ENCODE results near the gene OVCH2. TPM values are rescaled to one million over a fixed set of nuclear protein-coding genes. Genes with fewer than 3 reads are reported as not detected.
"Not testable (repeated sequence)": the region's sequence is repeated elsewhere in the genome, so short reads cannot be mapped to it uniquely, and the experiment has no call there.

The OVCH2 gene, protein sequence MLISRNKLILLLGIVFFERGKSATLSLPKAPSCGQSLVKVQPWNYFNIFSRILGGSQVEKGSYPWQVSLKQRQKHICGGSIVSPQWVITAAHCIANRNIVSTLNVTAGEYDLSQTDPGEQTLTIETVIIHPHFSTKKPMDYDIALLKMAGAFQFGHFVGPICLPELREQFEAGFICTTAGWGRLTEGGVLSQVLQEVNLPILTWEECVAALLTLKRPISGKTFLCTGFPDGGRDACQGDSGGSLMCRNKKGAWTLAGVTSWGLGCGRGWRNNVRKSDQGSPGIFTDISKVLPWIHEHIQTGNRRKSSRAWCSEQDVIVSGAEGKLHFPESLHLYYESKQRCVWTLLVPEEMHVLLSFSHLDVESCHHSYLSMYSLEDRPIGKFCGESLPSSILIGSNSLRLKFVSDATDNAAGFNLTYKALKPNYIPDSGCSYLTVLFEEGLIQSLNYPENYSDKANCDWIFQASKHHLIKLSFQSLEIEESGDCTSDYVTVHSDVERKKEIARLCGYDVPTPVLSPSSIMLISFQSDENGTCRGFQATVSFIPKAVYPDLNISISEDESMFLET
- not detected for total RNA-seq

- Histone ChIP-seq H3K4me1 (no peaks in the 10 kb centered on the region), H3K27ac (no peak within 1 kb of the TSS), H3K27me3 (no peaks in the 10 kb centered on the region), H3K9me3 (no peaks in the 10 kb centered on the region), H3K4me3 (replicated peaks in 1 of 3) (no peak within 1 kb of the TSS), H3K36me3 (no peaks in the 10 kb centered on the region)
- 66 to 80% methylated on average over 2 of the region's 2 CpGs for WGBS, 2 donors
- DNase-seq = no peak
- TF ChIP-seq POLR2A (IDR thresholded peaks at IDR 0.05) = no peak
- intact Hi-C loops (cut with DNase I) = no loop called here
Measured at GRCh38 chr11:7706377-7706776, at the start of gene OVCH2. Gene OVCH2, minus strand, starts transcription at chr11:7706477. Its CDS starts 83 bp downstream, at chr11:7706394.

- Histone ChIP-seq H3K36me3 (no peaks in the 10 kb centered on the region), H3K4me3 (replicated peaks in 1 of 3) (no peak overlapping the region), H3K27me3 (no peaks in the 10 kb centered on the region), H3K4me1 (no peaks in the 10 kb centered on the region), H3K9me3 (no peaks in the 10 kb centered on the region), H3K27ac (no peak overlapping the region)
- 87 to 93% methylated on average over 2 of the region's 2 CpGs for WGBS, 2 donors
- no peak for TF ChIP-seq POLR2A (IDR thresholded peaks at IDR 0.05)
- no peak for TF ChIP-seq CTCF (IDR thresholded peaks at IDR 0.05)
- intact Hi-C loops (cut with DNase I) = no loop called here
- no peak for DNase-seq
Measured at GRCh38 chr11:7749456-7749855, 43.2 kb upstream of the OVCH2 start.

DNA sequence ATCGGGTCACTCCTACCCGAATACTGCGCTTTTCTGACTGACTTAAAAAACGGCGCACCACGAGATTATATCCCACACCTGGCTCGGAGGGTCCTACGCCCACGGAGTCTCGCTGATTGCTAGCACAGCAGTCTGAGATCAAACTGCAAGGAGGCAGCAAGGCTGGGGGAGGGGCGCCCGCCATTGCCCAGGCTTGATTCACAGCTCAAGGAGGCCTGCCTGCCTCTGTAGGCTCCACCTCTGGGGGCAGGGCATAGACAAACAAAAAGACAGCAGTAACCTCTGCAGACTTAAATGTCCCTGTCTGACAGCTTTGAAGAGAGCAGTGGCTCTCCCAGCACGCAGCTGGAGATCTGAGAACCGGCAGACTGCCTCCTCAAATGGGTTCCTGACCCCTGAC, 28.5 kb upstream of the OVCH2 start:
- H3K9me3 ChIP-seq; H3K4me1 ChIP-seq; DNase-seq; H3K4me3 ChIP-seq (replicated peaks in 1 of 3); H3K27me3 ChIP-seq; H3K36me3 ChIP-seq; H3K27ac ChIP-seq; intact Hi-C loops (cut with DNase I): not testable (repeated sequence)
- WGBS, 2 donors = 64 to 90% methylated on average over 8 to 12 of the region's 14 CpGs

- Histone ChIP-seq H3K9me3 (no peaks in the 10 kb centered on the region), H3K4me3 (replicated peaks in 1 of 3) (no peak overlapping the region), H3K4me1 (no peaks in the 10 kb centered on the region), H3K27ac (no peak overlapping the region), H3K36me3 (no peaks in the 10 kb centered on the region), H3K27me3 (no peaks in the 10 kb centered on the region)
- no peak for TF ChIP-seq CTCF (IDR thresholded peaks at IDR 0.05)
- TF ChIP-seq POLR2A (IDR thresholded peaks at IDR 0.05) = no peak
- WGBS, 2 donors = 68 to 73% methylated on average over 3 of the region's 3 CpGs
- intact Hi-C loops (cut with DNase I) = no loop called here
- DNase-seq = no peak
Measured at GRCh38 chr11:7714786-7715185, 8.5 kb upstream of the OVCH2 start.

DNA sequence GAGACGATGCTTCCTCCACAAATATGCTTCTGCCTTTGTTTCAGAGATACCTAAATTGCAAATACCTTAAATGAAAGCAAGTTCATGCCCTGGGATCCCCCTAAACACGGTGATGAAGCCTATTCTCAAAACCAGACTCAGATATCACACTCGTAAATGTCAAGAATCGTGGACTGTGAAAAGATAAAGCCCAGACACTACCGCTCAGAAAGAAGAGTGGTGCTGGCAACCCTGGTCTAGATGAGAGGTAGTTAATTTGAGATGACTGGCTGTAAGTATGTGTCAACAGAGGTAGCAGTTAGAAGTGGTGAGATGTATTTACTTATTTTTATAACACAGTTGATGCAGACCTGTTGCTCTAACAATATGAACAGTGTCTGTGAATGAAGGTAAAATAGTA, 2.5 kb downstream of the OVCH2 start:
- Histone ChIP-seq H3K27me3 (no peaks in the 10 kb centered on the region), H3K9me3 (no peaks in the 10 kb centered on the region), H3K27ac (no peak overlapping the region), H3K36me3 (no peaks in the 10 kb centered on the region), H3K4me3 (replicated peaks in 1 of 3) (no peak overlapping the region), H3K4me1 (no peaks in the 10 kb centered on the region)
- WGBS, 2 donors = 65 to 70% methylated on average over 5 of the region's 5 CpGs
- no peak for DNase-seq
- intact Hi-C loops (cut with DNase I) = no loop called here
- TF ChIP-seq CTCF (IDR thresholded peaks at IDR 0.05) (no peak), POLR2A (IDR thresholded peaks at IDR 0.05) (no peak)

DNA sequence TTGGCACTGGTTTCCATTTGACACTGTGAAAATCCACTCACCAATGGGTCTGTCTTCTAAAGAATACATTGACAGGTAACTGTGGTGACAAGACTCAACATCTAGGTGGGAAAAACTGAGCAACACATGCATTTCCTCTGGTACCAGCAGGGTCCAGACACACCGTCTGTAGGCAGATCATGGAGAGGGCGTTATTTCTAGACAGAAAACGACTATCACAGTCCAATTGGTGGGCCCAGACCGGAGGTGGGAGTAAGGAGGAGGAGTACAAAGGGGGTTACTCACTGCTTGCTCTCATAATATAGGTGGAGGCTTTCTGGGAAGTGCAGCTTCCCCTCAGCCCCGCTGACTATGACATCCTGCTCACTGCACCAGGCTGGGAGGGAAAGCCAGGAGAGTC, 9.9 kb downstream of the OVCH2 start:
- no peaks in the 10 kb centered on the region for H3K36me3 ChIP-seq
- H3K27me3 ChIP-seq = no peaks in the 10 kb centered on the region
- 79 to 90% methylated on average over 5 of the region's 5 CpGs for whole genome bisulfite sequencing, 2 donors
- intact Hi-C loops (cut with DNase I) = loop anchor here (5.0 kb wide), 1 partner anchor 599 kb away; no protein-coding TSS in a partner anchor
- no peak overlapping the region for H3K4me3 ChIP-seq (replicated peaks in 1 of 3)
- DNase-seq = no peak
- no peak for TF ChIP-seq POLR2A (IDR thresholded peaks at IDR 0.05)
- no peak for TF ChIP-seq CTCF (IDR thresholded peaks at IDR 0.05)
- no peaks in the 10 kb centered on the region for H3K9me3 ChIP-seq
- H3K27ac ChIP-seq = no peak overlapping the region
- H3K4me1 ChIP-seq = no peaks in the 10 kb centered on the region

Measured in thyroid gland (tissue), 4 donors.